Nephron progenitor cell (in vitro differentiated cells): Measurements from ENCODE around the gene PLXDC1.
"Not testable (repeated sequence)": the region's sequence is repeated elsewhere in the genome, so short reads cannot be mapped to it uniquely, and the experiment has no call there.

ENCODE experiments used
- DNase-seq: peaks from one replicate; pipeline ENCODE4 v3.0.0; 2021
- H3K27ac Mint-ChIP-seq: 2 replicates; pipeline ENCODE4 v1.8.0; 2021; ENCODE audit warnings: mild to moderate bottlenecking, moderate library complexity, mixed read lengths
- H3K27me3 Mint-ChIP-seq: 2 replicates; pipeline ENCODE4 v1.8.0; 2021; ENCODE audit warnings: mild to moderate bottlenecking, low read depth, mixed read lengths; ENCODE audit not compliant: poor library complexity
- H3K36me3 Mint-ChIP-seq: 2 replicates; pipeline ENCODE4 v1.8.0; 2021; ENCODE audit warnings: low read depth, mixed read lengths
- H3K4me1 Mint-ChIP-seq: 2 replicates; pipeline ENCODE4 v1.8.0; 2021; ENCODE audit warnings: mixed read lengths
- H3K4me3 Mint-ChIP-seq: 2 replicates; pipeline ENCODE4 v1.8.0; 2021; ENCODE audit warnings: mild to moderate bottlenecking, moderate library complexity, mixed read lengths
- H3K9me3 Mint-ChIP-seq: 2 replicates; pipeline ENCODE4 v1.8.0; 2021; ENCODE audit warnings: mild to moderate bottlenecking, moderate library complexity, mixed read lengths
- TF ChIP-seq, protein P1 (sequence below): fragments of 200-600 bp; sonication (generic); IDR thresholded peaks from 2 replicates; pipeline ENCODE4 v1.5.0; 2021; ENCODE audit warnings: antibody characterized with exemption

PLXDC1 gene

DNA sequence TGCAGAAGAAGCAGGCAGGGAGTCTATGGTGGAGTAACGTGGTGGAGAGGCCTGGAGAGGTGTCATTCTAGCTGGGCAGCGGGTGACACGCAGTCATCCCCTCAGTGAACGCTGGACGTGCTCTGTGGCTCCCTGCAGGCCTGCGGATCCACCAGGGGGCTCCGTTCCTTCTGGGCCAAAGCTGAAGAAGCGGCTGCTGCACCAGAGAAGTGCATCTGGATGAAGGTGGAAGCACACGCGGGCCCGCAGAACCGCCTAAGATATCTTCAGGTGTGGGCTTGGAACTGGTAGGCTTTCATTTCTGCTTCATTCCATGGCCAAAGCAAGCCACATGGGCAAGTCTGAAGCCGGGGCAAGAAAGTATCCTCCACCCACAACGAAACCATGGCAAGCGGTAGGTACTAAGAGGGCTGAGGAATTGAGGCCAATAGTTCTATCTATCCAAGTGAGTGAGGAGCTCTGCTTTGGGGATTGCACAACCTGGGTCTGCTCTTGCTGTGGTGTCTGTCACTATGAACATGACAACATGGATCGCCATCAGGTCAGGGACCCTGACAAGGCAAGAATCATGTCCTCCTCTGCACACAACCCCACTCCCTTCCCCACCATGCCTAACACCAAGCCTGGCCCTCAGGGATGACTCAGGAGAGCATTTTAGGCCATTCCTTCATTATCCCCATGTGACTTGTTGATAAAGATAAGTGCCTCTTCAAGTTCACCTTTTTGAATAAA is 105.3 kb downstream of the PLXDC1 start:
- Mint-ChIP-seq H3K27ac (peak overlapping the region; percentile 99), H3K4me1 (peaks cover 5% of the 10 kb centered on the region), H3K9me3 (peaks cover 36% of the 10 kb centered on the region), H3K36me3 (peaks cover 5% of the 10 kb centered on the region), H3K4me3 (no peak overlapping the region), H3K27me3 (peaks cover 9% of the 10 kb centered on the region)
- TF ChIP-seq, protein P1, sequence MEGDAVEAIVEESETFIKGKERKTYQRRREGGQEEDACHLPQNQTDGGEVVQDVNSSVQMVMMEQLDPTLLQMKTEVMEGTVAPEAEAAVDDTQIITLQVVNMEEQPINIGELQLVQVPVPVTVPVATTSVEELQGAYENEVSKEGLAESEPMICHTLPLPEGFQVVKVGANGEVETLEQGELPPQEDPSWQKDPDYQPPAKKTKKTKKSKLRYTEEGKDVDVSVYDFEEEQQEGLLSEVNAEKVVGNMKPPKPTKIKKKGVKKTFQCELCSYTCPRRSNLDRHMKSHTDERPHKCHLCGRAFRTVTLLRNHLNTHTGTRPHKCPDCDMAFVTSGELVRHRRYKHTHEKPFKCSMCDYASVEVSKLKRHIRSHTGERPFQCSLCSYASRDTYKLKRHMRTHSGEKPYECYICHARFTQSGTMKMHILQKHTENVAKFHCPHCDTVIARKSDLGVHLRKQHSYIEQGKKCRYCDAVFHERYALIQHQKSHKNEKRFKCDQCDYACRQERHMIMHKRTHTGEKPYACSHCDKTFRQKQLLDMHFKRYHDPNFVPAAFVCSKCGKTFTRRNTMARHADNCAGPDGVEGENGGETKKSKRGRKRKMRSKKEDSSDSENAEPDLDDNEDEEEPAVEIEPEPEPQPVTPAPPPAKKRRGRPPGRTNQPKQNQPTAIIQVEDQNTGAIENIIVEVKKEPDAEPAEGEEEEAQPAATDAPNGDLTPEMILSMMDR = no peak
- peak; percentile 18 for DNase-seq

- Mint-ChIP-seq H3K27me3 (peaks cover 21% of the 10 kb centered on the region), H3K4me3 (no peak overlapping the region), H3K4me1 (peaks cover 7% of the 10 kb centered on the region), H3K36me3 (no peaks in the 10 kb centered on the region), H3K27ac (peak overlapping the region; percentile 12), H3K9me3 (peaks cover 3% of the 10 kb centered on the region)
- DNase-seq = no peak
- TF ChIP-seq, protein P1 = no peak
Measured at GRCh38 chr17:39036009-39036408, 115.4 kb downstream of the PLXDC1 start.

- H3K36me3 Mint-ChIP-seq, H3K27ac Mint-ChIP-seq, DNase-seq, H3K4me3 Mint-ChIP-seq, H3K9me3 Mint-ChIP-seq, H3K4me1 Mint-ChIP-seq: not testable (repeated sequence)
- H3K27me3 Mint-ChIP-seq = peaks cover 17% of the 10 kb centered on the region
Measured at GRCh38 chr17:39035578-39035977, 115.9 kb downstream of the PLXDC1 start.

DNA sequence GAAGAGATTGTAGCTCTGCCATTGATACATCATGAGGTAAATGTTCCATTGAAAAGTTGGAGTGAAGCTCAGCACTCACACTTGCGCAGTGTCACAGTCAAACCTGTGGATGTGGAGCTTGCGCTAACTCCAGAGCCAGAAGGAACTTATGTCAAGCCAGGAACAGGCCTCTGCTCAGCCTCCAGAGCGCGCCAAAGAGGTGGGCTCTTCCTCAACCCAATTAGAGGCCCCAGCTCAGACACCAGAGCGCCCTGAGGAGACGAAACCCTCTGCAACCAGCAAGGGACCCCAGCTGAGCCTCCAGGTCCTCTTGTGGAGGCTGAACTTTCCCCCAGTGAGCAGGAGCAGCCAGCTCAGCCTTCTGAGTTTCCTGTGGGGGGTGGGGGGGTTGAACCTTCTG is 122.7 kb downstream of the PLXDC1 start:
- Mint-ChIP-seq H3K36me3 (no peaks in the 10 kb centered on the region), H3K27ac (no peak overlapping the region), H3K4me3 (no peak overlapping the region), H3K9me3 (peaks cover 3% of the 10 kb centered on the region), H3K27me3 (peaks cover 56% of the 10 kb centered on the region), H3K4me1 (peaks cover 12% of the 10 kb centered on the region)
- TF ChIP-seq, protein P1 = no peak
- no peak for DNase-seq

DNA sequence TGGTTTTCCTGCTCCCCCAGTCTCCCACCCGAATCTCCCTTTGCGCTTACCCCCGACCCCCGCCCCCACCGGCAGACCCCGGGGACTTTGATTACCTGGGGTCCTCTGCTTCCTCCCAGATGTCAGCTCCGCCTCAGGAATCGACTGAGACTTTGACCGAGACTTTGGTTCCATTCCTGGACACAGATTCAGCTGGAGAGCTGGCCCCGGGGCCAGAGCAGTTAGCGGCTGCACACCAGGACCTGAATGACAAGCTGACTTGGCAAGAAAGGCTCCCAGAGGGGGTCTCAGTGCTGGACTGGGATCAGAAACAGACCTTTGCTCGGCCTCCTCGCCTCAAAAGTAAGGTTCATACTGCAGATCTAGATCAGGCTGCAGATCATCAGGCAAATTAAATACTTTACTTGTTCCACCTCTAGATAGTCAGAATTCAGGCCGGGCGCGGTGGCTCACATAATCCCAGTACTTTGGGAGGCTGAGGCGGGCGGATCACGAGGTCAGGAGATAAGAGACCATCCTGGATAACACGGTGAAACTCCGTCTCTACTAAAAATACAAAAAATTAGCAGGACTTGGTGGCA is 123.9 kb downstream of the PLXDC1 start:
- peak overlapping the region; percentile 82 for H3K4me3 Mint-ChIP-seq
- DNase-seq = peak; percentile 15
- peaks cover 12% of the 10 kb centered on the region for H3K4me1 Mint-ChIP-seq
- H3K27ac Mint-ChIP-seq = no peak overlapping the region
- H3K9me3 Mint-ChIP-seq = peaks cover 3% of the 10 kb centered on the region
- H3K27me3 Mint-ChIP-seq = peaks cover 58% of the 10 kb centered on the region
- TF ChIP-seq, protein P1 = no peak
- H3K36me3 Mint-ChIP-seq = no peaks in the 10 kb centered on the region

DNA sequence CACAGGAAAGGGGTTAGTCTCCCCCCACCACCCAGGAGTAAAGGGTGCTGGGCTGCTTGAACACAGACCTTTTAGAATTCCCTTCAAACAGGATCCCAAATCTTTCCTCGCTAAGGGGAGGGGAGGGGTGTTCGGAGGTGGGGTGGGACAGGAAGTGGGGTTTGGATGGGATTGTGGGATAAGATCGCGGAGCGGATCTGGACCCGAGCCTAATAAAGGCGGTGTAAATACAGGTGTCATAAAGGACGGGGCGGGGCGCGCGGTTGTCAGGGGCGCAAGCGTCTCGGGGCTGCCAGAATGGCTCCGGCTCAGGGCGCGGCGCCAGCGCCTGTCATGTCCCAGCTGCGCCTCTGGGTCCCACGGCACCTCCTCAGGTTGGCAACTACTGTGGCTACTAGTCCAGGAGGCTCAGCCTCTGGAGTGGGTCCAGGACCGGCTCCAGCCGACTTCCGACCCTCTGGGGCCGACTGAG is 124.4 kb downstream of the PLXDC1 start:
- peaks cover 12% of the 10 kb centered on the region for H3K4me1 Mint-ChIP-seq
- TF ChIP-seq, protein P1 = no peak
- H3K36me3 Mint-ChIP-seq = no peaks in the 10 kb centered on the region
- H3K9me3 Mint-ChIP-seq = peaks cover 3% of the 10 kb centered on the region
- peak; percentile 58 for DNase-seq
- peaks cover 55% of the 10 kb centered on the region for H3K27me3 Mint-ChIP-seq
- H3K4me3 Mint-ChIP-seq = peak overlapping the region; percentile 82
- no peak overlapping the region for H3K27ac Mint-ChIP-seq

DNA sequence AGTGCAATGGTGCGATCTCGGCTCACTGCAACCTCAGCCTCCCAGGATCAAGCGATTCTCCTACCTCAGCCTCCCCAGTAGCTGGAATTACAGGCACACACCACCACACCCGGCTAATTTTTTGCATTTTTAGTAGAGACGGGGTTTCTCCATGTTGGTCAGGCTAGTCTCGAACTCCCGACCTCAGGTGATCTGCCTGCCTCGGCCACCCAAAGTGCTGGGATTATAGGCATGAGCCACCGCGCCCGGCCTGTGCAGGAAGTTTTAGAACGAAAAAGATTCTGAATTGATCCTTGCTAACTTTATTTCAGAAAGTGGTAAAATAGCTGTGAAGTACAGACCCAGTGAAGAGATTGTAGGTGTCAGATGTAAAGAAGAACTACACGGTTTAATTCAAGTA is 125.1 kb downstream of the PLXDC1 start:
- Mint-ChIP-seq H3K4me1 (peaks cover 12% of the 10 kb centered on the region), H3K27me3 (peaks cover 52% of the 10 kb centered on the region), H3K4me3 (peak overlapping the region; percentile 82)
- not testable (repeated sequence) for DNase-seq, H3K9me3 Mint-ChIP-seq, H3K27ac Mint-ChIP-seq, H3K36me3 Mint-ChIP-seq
